Measurements from ENCODE around the gene GJB3.
"Not testable (repeated sequence)": the region's sequence is repeated elsewhere in the genome, so short reads cannot be mapped to it uniquely, and the experiment has no call there.

The GJB3 gene

GRCh38 chr1:34786521-34787325 is 5.7 kb downstream of the GJB3 start:
- peak; percentile 73 for DNase-seq

GRCh38 chr1:34787461-34788420 is 6.7 kb downstream of the GJB3 start:
- no peak for DNase-seq

DNA sequence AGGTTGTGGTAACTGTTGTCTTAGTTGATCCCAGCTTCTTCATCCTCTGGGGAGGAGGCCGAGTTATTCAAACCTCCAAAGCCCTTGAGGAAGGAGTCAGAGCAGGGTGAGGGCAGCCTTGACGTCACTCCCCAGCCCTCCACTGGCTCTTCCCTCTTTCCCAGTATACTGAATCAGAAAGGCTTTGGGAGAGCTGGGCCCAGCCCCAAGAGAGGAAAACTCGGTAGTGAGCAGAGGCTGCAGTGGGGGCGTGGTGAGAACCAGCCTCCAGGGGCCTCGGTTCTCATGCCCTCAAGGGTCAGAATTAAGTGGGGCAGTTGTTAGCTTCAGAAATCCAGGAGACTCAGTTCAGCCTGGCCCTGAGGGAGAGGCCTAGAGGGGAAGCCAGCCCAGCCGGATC is 10.0 kb downstream of the GJB3 start:
- DNase-seq = no peak

GRCh38 chr1:34792424-34792823 is 11.4 kb downstream of the GJB3 start:
- DNase-seq = no peak

DNA sequence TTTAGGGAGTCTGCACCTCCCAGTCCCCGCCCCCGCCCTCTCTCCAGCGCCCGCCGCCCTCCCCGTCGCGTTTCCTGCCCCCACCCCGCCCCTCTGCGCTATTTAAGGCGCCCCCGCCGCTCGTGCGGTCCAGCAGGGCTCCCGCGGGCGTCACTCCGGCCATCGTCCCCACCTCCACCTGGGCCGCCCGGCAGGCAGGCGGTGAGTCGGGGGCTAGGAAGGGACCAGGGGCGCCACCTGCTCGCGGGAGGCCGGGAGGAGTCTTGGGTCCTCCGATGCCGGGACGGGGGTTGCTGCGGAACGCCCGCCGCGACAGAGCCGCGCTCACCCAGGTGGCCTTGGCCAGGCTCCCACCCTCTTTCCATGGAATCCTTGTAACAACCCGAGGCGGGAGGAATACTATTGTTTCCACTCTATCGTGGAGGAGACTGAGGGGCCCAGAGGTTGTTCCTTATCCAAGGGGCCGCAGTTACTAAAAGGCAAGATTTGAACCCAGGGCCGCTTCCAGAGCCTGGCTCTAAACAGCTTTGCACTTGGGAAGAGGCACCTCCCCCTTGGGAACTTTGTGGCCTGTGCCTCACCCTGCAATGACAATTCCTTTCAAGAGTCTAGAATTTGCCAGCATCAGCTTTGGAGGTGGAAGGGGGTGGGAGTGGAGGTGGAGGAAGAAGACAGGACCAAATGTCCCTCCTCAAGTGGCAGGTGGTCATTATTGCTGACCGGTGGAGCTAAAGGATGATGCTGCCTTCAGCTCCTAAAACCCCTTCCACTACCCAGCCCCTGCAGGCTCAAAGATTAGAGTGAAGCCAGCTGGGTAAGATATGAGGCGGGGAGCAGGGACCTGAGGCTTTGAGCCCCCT is 12.1 kb downstream of the GJB3 start, which contains the start of gene GJA4:
GJA4 (plus strand) TSS at position 132 of the 860 bp plus-strand sequence. CDS start 1,215 bp downstream, outside the sequence.
- DNase-seq = no peak

GRCh38 chr1:34794001-34794789 is 13.2 kb downstream of the GJB3 start:
- DNase-seq = no peak

DNA sequence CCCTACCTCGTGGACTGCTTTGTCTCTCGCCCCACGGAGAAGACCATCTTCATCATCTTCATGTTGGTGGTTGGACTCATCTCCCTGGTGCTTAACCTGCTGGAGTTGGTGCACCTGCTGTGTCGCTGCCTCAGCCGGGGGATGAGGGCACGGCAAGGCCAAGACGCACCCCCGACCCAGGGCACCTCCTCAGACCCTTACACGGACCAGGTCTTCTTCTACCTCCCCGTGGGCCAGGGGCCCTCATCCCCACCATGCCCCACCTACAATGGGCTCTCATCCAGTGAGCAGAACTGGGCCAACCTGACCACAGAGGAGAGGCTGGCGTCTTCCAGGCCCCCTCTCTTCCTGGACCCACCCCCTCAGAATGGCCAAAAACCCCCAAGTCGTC is 13.8 kb downstream of the GJB3 start:
- no peak for DNase-seq

DNA sequence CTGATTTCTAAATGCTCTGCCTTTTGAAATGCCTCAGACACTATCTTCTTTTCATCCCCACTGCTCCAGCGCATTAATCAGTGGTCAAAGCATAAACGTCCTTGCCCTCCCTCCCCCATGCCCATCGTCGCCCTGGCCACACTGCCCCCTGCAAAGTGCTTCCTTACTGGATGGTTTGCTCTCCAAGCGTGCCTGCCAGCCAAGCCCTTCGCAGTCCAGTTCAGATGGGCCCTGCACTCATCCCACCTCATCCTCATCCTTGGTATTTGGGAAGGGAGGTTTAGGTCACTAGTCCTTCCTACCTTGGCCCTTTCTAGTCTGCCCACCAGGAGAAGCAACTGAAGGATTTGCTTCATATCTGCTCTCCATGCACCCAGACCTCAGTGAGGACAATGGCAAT is 14.9 kb downstream of the GJB3 start:
- DNase-seq = no peak

DNA sequence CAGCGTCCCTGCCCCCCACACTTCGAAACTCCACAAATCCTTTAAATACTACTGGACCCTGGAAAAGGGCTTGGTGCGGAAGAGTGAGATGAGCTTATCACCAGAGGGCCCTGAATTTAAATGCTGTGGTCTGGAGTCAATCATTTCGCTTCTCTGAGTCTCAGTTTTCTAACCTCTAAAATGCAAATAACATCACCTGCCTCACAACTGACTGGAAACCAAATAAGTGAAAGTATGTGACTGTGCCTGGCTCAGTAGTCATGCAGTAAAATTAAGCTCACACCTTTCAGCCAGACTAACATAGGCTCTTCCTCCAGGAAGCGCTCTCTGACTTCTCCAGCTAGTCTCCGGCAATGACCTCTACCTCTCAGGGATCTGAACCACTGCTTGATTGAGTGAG is 16.0 kb downstream of the GJB3 start:
- no peak for DNase-seq

DNA sequence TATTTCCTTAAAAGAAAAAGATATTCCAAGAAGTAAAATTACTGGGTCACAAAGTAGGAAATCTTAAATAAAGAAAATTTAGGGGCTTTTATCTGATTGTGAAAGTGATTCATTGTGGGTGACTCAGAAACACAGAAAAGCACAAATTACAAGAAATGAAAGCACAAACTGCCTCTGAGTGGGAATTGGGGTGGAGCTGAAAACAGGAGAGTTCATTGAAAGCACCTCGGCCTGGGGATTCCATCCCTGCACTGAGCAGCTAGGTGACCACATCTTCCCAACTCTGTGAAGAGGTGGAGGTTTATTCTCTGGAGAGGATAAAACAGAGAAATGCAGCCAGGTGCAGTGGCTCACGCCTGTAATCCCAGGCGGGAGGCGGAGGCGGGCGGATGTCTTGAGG is 19.2 kb downstream of the GJB3 start:
- peak; percentile 39 for DNase-seq

DNA sequence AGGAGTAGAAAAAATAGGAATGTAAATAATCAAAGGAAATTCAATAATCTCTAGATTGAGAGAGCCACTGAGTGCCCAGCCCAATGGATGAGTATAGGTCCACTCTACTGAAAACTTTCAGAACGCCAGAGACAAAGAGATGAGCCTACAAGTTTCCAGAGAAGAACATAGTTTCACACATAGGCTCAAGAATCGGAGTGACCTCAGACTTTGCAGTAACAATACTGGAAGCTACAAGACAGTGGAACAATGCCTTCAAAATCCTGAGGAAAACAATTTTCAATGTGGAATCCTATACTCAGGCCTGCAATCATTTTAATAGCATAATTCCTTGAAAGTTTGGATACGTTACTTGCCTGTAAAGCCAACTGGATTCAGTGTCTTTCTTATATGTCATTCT is 22.8 kb downstream of the GJB3 start:
- DNase-seq = no peak

DNA sequence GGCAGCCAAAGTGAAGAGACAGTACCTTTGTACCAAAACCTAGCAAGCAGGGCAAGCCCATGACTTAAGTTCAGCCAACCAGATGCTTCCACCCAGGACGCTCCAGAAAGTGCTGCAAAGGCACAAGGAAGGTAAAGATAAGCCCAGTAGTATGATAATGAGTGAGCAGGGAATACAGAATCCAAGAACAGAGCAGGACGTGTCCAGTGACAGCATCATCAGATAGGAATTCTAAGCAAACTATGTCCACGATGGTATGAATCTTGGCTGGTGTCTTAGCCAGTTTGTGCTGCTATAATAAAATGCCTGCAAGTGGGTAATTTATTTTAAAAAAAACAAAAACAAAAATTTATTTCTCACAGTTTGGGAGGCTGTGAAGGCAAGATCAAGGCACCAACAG is 25.4 kb downstream of the GJB3 start:
- DNase-seq = no peak

GRCh38 chr1:34808051-34808810 is 27.2 kb downstream of the GJB3 start:
- no peak for DNase-seq

DNA sequence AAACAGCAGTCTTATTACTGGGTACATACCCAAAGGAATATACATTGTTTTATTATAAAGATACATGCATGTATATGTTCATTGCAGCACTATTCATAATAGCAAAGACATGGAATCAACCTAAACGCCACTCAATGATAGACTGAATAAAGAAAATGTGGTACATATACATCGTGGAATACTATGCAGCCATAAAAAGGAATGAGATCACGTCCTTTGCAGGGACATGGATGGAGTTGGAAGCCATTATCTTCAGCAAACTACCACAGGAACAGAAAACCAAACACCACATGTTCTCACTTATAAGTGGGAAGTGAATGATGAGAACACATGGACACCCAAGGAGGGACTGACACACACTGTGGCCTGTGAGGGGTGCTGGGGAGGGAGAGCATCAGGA is 29.8 kb downstream of the GJB3 start:
- not testable (repeated sequence) for DNase-seq

- DNase-seq = no peak
These were observed 35.3 kb downstream of the GJB3 start for GRCh38 chr1:34816332-34816731.

GRCh38 chr1:34816778-34817177 is 35.8 kb downstream of the GJB3 start:
- DNase-seq = no peak

- not testable (repeated sequence) for DNase-seq
These were observed 37.8 kb downstream of the GJB3 start for GRCh38 chr1:34818862-34819261.

GRCh38 chr1:34822202-34822601 is 41.2 kb downstream of the GJB3 start:
- no peak for DNase-seq

DNA sequence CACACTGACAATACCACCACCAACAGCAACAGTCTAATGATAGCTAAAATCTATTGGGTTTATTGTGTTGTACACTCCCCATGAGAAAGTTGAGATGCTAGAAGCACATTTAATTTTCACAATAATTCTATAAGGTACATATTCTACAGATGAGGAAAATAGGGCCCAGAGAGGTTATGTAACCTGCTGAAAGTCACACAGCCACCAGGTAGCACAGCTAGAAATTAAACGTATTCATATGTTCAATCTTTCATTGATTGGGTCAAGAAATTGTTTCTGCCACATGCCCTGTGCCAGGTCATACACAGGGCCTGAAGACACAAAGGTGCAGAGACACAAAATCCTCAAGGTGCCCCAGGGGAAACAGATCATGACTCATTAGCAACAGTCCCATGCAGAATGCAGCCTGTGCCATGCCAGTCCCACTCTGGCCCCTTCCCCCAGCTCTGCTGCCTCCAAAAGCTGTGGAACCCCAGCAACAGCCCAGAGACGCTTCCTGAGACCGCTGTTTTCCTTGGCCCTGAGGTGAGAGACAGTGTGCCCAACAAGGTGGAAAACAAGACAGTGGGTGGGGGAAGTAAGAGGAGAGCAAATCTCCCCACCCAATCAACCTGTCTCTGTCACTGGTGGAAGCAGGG is 43.9 kb downstream of the GJB3 start:
- no peak for DNase-seq

DNA sequence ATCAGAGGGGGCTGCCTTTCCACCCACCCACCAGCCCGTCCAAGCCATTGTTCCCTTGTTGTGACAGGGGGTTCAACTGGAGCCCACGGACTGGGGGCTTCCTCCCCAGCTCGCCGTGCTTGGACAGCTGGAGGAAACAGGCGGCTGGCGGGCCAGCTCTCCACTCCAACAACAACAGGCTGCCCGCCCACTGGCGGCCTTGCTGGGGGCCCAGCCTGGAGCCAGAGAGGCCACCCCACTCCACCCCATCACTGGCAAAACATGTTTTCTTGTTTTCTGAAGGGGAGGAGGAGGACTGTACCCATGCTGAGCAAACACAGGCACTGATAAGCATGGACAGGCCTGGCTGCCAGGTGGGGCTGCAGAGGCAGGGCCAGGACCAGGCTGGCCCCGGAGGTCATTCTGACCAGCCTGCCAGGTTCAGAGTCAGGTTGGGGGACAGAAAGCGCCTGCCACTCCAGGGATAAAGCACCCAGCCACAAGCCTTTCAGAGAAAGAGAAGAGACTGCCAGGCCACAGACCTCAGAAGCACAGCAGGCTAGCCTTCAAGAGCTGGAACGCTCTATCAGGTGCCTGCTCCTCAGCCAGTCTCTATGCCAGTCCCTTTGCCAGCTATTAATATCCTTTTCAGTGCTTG is 44.6 kb downstream of the GJB3 start:
- no peak for DNase-seq
